ENCODE data around the gene LYL1. TPM values are rescaled to one million over a fixed set of nuclear protein-coding genes. Genes with fewer than 3 reads are reported as not detected.

The LYL1 gene
- total RNA-seq, 1 experiment from 2014 or later: 0.59 TPM

DNA sequence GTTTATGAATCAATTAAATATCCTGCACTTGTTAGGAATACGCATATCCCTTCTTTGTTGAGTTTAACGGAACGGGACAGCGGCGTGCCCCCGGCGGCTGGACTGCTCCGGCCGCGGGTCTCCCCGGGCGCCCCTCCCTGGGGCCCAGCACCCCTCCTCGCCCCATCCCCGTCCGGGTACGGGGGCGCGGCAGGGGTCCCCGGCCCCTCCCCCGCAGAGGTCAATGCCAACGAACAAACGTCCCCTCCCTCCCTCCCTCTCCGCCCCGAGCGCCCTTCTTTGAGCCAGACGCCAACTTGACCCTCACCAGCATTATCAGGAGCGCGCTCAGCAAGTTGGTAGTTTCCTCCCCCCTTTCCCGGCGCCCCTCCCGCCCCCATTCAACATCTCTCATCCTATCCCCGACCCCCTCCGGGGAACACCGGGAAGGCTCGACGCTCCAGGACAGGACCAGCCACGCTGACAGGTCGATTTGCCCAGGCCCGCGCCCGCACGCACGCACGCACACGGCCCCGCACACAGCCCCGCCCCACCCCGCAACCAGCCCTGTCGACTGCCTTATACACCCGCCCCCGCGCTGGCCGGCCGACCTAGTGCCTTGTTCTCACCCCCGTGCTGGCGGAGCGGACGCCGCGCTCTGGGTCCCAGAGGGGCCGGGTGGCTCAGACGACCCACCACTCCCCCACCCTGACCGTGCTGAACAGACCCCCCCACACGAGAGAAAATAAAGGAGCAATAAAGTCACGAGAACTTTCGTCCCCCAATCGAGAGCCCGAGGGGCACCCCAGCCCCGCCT, 5.0 kb downstream of the LYL1 start:
- Mint-ChIP-seq H3K4me1 (ENCODE audit: low read depth, unreplicated experiment) (peaks cover 7% of the 10 kb centered on the region), H3K27me3 (ENCODE audit: insufficient read depth, unreplicated experiment) (peaks cover 4% of the 10 kb centered on the region), H3K9me3 (ENCODE audit: unreplicated experiment) (no peaks in the 10 kb centered on the region), H3K4me3 (ENCODE audit: unreplicated experiment) (peak overlapping the region; percentile 27), H3K36me3 (ENCODE audit: insufficient read depth, unreplicated experiment) (no peaks in the 10 kb centered on the region), H3K27ac (ENCODE audit: unreplicated experiment) (no peak overlapping the region)
- ChIA-PET CTCF (interaction anchor here (4.3 kb wide), 1 partner anchor 120 kb away, joined by 64 read pairs; no protein-coding TSS in a partner anchor), POLR2A (no interaction called here)
- Histone ChIP-seq H3K9me3 (no peaks in the 10 kb centered on the region), H3K27me3 (replicated peaks; ENCODE audit: control insufficient read depth, insufficient read depth, low read length) (no peaks in the 10 kb centered on the region), H3K36me3 (ENCODE audit: control insufficient read depth, insufficient read depth, low read length) (no peaks in the 10 kb centered on the region), H3K4me3 (ENCODE audit: low read depth, low read length) (no peak overlapping the region; the same call in 1 of the 2 replicates), H3K4me1 (peaks cover 6% of the 10 kb centered on the region)
- no peak for DNase-seq
- TF ChIP-seq, protein P1, sequence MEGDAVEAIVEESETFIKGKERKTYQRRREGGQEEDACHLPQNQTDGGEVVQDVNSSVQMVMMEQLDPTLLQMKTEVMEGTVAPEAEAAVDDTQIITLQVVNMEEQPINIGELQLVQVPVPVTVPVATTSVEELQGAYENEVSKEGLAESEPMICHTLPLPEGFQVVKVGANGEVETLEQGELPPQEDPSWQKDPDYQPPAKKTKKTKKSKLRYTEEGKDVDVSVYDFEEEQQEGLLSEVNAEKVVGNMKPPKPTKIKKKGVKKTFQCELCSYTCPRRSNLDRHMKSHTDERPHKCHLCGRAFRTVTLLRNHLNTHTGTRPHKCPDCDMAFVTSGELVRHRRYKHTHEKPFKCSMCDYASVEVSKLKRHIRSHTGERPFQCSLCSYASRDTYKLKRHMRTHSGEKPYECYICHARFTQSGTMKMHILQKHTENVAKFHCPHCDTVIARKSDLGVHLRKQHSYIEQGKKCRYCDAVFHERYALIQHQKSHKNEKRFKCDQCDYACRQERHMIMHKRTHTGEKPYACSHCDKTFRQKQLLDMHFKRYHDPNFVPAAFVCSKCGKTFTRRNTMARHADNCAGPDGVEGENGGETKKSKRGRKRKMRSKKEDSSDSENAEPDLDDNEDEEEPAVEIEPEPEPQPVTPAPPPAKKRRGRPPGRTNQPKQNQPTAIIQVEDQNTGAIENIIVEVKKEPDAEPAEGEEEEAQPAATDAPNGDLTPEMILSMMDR (IDR thresholded peaks at IDR 0.05; ENCODE audit: insufficient read depth in 1 of 2, low read depth in 1 of 2, low read length in 1 of 2, severe bottlenecking in 1 of 2, unreplicated experiment in 1 of 2): no peak
- BruUV-seq (replicated peaks): no TSS peak
- intact Hi-C loops (cut with micrococcal nuclease; ENCODE audit: unreplicated experiment): no loop called here

DNA sequence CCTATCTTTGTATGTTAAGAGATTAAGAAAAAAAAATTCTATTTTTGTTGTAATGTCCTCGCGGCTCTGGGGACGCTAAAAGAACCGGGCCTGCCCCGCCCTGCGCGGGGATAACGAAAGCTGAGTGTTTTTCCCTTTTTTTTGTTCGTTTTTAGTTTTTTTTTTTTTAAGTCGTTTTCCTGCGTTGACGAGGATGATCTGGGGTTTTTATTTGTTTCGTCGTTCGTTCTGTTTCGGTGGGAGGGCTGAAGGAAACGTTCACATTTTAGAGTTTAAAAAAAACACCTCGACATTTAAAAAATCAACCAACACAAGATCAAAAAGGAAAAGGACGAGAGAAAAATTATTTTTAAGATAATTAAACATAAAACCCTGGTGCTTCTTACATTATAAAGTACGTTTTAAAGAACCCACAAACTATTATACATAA, 5.6 kb downstream of the LYL1 start:
- no TSS peak for BruUV-seq (replicated peaks)
- no peak overlapping the region for H3K4me3 ChIP-seq (ENCODE audit: low read depth, low read length)
- Mint-ChIP-seq H3K4me1 (ENCODE audit: low read depth, unreplicated experiment) (peaks cover 7% of the 10 kb centered on the region), H3K27ac (ENCODE audit: unreplicated experiment) (no peak overlapping the region), H3K36me3 (ENCODE audit: insufficient read depth, unreplicated experiment) (no peaks in the 10 kb centered on the region), H3K4me3 (ENCODE audit: unreplicated experiment) (no peak overlapping the region), H3K9me3 (ENCODE audit: unreplicated experiment) (no peaks in the 10 kb centered on the region), H3K27me3 (ENCODE audit: insufficient read depth, unreplicated experiment) (peaks cover 4% of the 10 kb centered on the region)
- intact Hi-C loops (cut with micrococcal nuclease; ENCODE audit: unreplicated experiment): no loop called here
- TF ChIP-seq, protein P1 (IDR thresholded peaks at IDR 0.05; ENCODE audit: insufficient read depth in 1 of 2, low read depth in 1 of 2, low read length in 1 of 2, severe bottlenecking in 1 of 2, unreplicated experiment in 1 of 2): no peak
- CTCF ChIA-PET: interaction anchor here (0.8 to 4.3 kb wide), 3 partner anchors 28 to 131 kb away, joined by 3 to 64 read pairs (median 6); no protein-coding TSS in a partner anchor
- H3K9me3 ChIP-seq: no peaks in the 10 kb centered on the region
- H3K27me3 ChIP-seq (replicated peaks; ENCODE audit: control insufficient read depth, insufficient read depth, low read length): no peaks in the 10 kb centered on the region
- no peaks in the 10 kb centered on the region for H3K36me3 ChIP-seq (ENCODE audit: control insufficient read depth, insufficient read depth, low read length)
- no peaks in the 10 kb centered on the region; the same call in 1 of the 2 replicates for H3K4me1 ChIP-seq
- DNase-seq: no peak
- POLR2A ChIA-PET: no interaction called here

DNA sequence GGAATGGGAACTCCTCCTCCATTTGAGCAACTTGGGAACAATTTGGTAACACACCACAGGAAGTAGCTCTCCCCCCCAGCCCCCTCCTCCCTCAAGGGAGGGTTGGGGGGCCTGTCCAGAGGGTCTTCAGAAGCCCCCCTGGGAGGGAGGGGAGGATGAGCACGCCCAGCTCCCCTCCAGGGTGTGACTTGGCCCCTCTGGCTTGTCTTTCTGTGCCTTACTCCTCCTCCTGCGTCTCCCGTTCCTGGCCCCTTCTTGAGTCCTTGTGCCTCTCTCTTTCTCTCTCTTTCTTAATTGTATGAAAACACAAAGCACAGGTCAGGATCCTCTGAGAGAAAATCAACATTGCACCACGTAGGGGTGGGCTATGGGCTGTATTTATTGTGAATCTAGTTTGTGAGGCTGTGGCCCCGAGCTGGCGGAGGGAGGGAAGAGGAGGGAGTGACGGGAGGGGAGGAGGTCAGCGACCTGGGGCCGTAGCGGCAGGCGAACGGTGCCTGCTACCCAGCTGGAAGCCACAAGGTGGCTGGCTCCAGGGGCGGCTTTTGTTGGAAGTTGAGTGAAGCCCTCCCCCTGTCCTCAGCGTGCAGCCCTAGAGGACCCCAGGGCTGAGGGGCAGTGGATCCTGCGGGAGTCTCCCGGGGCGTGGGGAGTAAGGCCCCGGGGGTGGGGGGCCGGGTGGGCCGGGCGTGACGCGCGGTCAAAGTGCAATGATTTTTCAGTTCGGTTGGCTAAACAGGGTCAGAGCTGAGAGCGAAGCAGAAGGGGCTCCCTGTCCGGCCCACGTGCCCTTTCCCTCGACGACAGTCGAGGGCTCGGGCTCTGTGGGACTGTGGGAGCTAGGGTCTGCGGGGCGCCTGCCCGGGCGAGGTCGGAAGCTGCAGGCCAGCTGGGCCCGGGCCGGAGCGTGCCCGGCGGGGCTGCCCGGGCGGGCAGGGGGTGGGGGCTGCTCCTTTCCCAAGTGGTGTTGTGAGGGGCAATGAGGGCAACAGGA, 6.4 kb downstream of the LYL1 start:
- H3K27me3 Mint-ChIP-seq (ENCODE audit: insufficient read depth, unreplicated experiment): peaks cover 4% of the 10 kb centered on the region
- H3K4me3 Mint-ChIP-seq (ENCODE audit: unreplicated experiment): peak overlapping the region; percentile 42
- POLR2A ChIA-PET: no interaction called here
- H3K4me1 Mint-ChIP-seq (ENCODE audit: low read depth, unreplicated experiment): peaks cover 7% of the 10 kb centered on the region
- DNase-seq: peak; percentile 53 to 69
- TF ChIP-seq, protein P1 (IDR thresholded peaks at IDR 0.05; ENCODE audit: insufficient read depth in 1 of 2, low read depth in 1 of 2, low read length in 1 of 2, severe bottlenecking in 1 of 2, unreplicated experiment in 1 of 2): peak; percentile 35 to 52
- intact Hi-C loops (cut with micrococcal nuclease; ENCODE audit: unreplicated experiment): no loop called here
- Histone ChIP-seq H3K4me3 (ENCODE audit: low read depth, low read length) (no peak overlapping the region), H3K27me3 (replicated peaks; ENCODE audit: control insufficient read depth, insufficient read depth, low read length) (no peaks in the 10 kb centered on the region), H3K9me3 (no peaks in the 10 kb centered on the region), H3K36me3 (ENCODE audit: control insufficient read depth, insufficient read depth, low read length) (no peaks in the 10 kb centered on the region), H3K4me1 (no peaks in the 10 kb centered on the region)
- no peaks in the 10 kb centered on the region for H3K9me3 Mint-ChIP-seq (ENCODE audit: unreplicated experiment)
- H3K36me3 Mint-ChIP-seq (ENCODE audit: insufficient read depth, unreplicated experiment): no peaks in the 10 kb centered on the region
- no peak overlapping the region for H3K27ac Mint-ChIP-seq (ENCODE audit: unreplicated experiment)
- no TSS peak for BruUV-seq (replicated peaks)
- CTCF ChIA-PET: interaction anchor here (0.5 to 4.3 kb wide), 7 partner anchors 11 to 205 kb away, joined by 3 to 64 read pairs (median 3); partner anchors contain the start of gene GCDH

All from Caco-2 (cell line).